Measurements from ENCODE around the gene PTGER3. TPM values are rescaled to one million over a fixed set of nuclear protein-coding genes. Genes with fewer than 3 reads are reported as not detected.
"Not testable (repeated sequence)": the region's sequence is repeated elsewhere in the genome, so short reads cannot be mapped to it uniquely, and the experiment has no call there.

The PTGER3 gene
- total RNA-seq, 6 donors from 2014 or later, result 0.44 to 4.9 (median 1.4) TPM; not detected in 1

DNA sequence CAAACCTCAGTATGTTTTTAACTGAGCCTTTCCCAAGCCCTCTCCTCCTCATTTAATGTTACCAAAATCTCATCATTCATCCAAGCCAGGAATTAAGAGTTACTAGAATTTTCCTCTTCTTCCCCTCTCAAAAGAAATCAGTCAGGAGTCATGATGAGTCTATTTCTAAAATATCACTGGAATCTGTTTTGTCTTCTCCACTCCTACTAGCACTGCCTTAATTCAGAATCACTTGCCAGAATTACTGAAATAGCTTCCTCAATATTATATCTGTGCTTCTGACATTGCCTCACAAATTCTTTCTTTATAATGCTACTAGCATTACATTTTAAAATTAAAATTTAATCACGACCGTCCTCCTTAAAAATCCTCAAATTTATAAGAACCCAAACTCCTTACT is 106.1 kb downstream of the PTGER3 start:
- H3K27ac ChIP-seq, result no peak overlapping the region
- no peak for DNase-seq
- H3K4me1 ChIP-seq, result no peaks in the 10 kb centered on the region
- no peak overlapping the region for H3K4me3 ChIP-seq
- TF ChIP-seq EP300 (IDR thresholded peaks at IDR 0.05) (no peak), POLR2A (IDR thresholded peaks at IDR 0.05) (no peak), POLR2AphosphoS5 (IDR thresholded peaks at IDR 0.05) (no peak)
- TF ChIP-seq, protein P1, sequence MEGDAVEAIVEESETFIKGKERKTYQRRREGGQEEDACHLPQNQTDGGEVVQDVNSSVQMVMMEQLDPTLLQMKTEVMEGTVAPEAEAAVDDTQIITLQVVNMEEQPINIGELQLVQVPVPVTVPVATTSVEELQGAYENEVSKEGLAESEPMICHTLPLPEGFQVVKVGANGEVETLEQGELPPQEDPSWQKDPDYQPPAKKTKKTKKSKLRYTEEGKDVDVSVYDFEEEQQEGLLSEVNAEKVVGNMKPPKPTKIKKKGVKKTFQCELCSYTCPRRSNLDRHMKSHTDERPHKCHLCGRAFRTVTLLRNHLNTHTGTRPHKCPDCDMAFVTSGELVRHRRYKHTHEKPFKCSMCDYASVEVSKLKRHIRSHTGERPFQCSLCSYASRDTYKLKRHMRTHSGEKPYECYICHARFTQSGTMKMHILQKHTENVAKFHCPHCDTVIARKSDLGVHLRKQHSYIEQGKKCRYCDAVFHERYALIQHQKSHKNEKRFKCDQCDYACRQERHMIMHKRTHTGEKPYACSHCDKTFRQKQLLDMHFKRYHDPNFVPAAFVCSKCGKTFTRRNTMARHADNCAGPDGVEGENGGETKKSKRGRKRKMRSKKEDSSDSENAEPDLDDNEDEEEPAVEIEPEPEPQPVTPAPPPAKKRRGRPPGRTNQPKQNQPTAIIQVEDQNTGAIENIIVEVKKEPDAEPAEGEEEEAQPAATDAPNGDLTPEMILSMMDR (IDR thresholded peaks at IDR 0.05), result no peak
- no peaks in the 10 kb centered on the region for H3K36me3 ChIP-seq
- 84 to 89% methylated on average over 2 of the region's 2 CpGs for WGBS, 2 donors
- H3K9me3 ChIP-seq, result no peaks in the 10 kb centered on the region
- H3K27me3 ChIP-seq, result no peaks in the 10 kb centered on the region
- ATAC-seq (ENCODE audit: low FRiP score in 2 of 2), result no peak

DNA sequence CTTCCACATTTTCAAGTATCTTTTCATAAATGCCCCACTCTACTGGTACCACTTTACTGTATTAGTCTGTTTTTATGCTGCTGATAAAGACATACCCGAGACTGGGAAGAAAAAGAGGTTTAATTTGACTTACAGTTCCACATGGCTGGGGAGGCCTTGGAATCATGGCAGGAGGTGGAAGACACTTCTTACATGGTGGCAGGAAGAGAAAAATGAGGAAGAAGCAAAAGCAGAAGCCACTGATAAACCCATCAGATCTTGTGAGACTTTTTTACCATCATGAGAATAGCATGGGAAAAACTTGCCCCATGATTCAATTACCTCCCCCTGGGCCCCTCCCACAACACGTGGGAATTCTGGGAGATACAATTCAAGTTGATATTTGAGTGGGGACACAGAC is 107.2 kb downstream of the PTGER3 start:
- 53 to 69% methylated on average over 2 of the region's 2 CpGs for WGBS, 2 donors
- not testable (repeated sequence) for H3K27ac ChIP-seq; DNase-seq; H3K4me3 ChIP-seq; ATAC-seq (ENCODE audit: low FRiP score in 2 of 2); H3K9me3 ChIP-seq; H3K27me3 ChIP-seq; H3K4me1 ChIP-seq; H3K36me3 ChIP-seq

DNA sequence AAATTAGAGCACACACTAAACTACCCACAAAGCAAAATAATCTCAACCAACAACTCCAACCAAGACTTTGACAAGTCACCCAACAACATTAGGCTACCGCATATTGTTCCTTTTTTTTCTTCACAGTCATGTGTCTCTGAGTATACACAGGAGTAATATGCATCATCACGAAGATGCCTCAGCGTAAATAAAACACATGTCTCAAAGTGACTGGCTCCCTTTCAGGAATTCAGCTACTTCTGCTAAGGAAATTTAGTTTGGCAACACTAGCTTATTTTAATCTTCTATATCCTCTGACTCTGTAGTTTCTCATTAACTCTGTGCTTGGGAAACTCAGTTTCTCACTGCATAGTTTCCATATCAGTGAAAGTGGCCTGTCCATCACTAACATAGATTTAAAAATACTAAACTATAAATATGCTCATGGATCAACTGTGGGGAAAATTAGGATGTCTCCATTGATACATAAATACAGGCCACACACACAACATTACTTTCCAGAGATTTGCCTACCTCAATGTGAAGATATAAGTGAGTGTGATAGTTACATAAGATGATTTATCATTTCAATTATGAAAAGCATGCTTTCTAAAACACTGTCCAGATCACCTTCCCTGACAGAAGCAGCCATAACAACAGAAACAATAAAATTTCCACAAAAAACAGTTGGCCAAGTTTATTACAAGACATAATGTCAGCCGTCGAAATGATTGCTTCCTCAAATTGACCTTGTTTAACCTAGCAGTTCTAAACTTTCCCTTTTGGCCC is 113.2 kb downstream of the PTGER3 start:
- DNase-seq (no peak), ATAC-seq (ENCODE audit: low FRiP score in 2 of 2) (no peak)
- Histone ChIP-seq H3K4me1 (no peaks in the 10 kb centered on the region), H3K4me3 (no peak overlapping the region), H3K27ac (no peak overlapping the region), H3K27me3 (no peaks in the 10 kb centered on the region), H3K9me3 (no peaks in the 10 kb centered on the region), H3K36me3 (no peaks in the 10 kb centered on the region)
- TF ChIP-seq, protein P1 (IDR thresholded peaks at IDR 0.05), result no peak
- TF ChIP-seq POLR2A (IDR thresholded peaks at IDR 0.05), result no peak
- WGBS, 2 donors, result 73 to 83% methylated on average over 5 of the region's 5 CpGs

DNA sequence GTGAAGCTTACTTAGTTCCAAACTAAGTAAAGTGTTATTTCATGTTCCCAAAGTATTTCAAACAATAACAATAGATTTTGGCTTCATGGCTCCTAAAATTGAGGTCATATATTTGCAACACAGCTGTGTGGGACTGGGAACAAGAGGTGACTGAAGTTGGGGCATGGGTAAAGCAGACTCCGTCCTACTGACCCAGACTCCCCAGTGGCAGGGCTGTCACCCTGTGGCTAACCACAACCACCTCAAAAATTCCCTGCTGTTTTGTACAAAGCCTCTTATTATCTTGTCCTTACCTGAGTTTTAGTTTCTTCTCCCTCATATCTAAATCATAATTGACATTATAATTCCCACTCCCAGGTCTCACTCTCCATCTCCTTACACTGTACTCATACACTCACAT is 117.6 kb downstream of the PTGER3 start:
- no peak for DNase-seq
- H3K4me1 ChIP-seq, result no peaks in the 10 kb centered on the region
- no peak overlapping the region for H3K27ac ChIP-seq
- no peak for ATAC-seq (ENCODE audit: low FRiP score in 2 of 2)
- TF ChIP-seq POLR2AphosphoS5 (IDR thresholded peaks at IDR 0.05) (no peak), EP300 (IDR thresholded peaks at IDR 0.05) (no peak), POLR2A (IDR thresholded peaks at IDR 0.05) (no peak)
- TF ChIP-seq, protein P1 (IDR thresholded peaks at IDR 0.05), result no peak
- H3K36me3 ChIP-seq, result no peaks in the 10 kb centered on the region
- H3K4me3 ChIP-seq, result no peak overlapping the region
- no peaks in the 10 kb centered on the region for H3K9me3 ChIP-seq
- no peaks in the 10 kb centered on the region for H3K27me3 ChIP-seq
- 46 to 58% methylated on average over 1 of the region's 1 CpG for WGBS, 2 donors

DNA sequence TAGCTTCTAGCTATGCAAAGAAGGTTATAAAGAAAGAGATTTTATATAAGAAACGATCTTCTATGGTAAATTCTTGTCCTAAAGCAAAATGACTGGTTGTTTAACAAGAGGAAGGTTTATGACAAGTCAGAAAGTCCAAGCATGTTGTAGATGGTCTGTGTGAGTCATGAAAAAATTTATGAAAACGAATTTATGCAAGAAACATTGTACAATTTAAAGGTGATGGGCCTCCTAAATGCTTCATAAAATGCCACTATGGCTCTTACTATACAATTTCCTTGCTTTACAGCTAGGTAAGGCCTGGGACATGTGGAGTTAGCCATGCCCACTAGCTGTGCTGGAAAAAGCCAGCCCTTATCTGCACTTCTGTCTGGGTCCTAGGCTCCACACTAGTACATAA is 125.4 kb downstream of the PTGER3 start:
- Histone ChIP-seq H3K9me3 (peaks cover 0 to 7% (median 0%) of the 10 kb centered on the region in 4 donors), H3K36me3 (no peaks in the 10 kb centered on the region), H3K27ac (no peak overlapping the region), H3K4me3 (no peak overlapping the region), H3K4me1 (no peaks in the 10 kb centered on the region), H3K27me3 (no peaks in the 10 kb centered on the region)
- DNase-seq (no peak), ATAC-seq (ENCODE audit: low FRiP score in 2 of 2) (no peak)
- no peak for TF ChIP-seq POLR2A (IDR thresholded peaks at IDR 0.05)
- TF ChIP-seq EP300 (IDR thresholded peaks at IDR 0.05), result no peak
- no peak for TF ChIP-seq POLR2AphosphoS5 (IDR thresholded peaks at IDR 0.05)
- TF ChIP-seq, protein P1 (IDR thresholded peaks at IDR 0.05), result no peak
- 44 to 68% methylated on average over 2 of the region's 2 CpGs for whole genome bisulfite sequencing, 2 donors

Small RNA genes lying within 50 kb of the gene (small RNA-seq; reads per million reads assigned to genes)
- gene MIR186, result 618 to 1,615 (median 1,075) reads per million in 4 donors

Other genes with a start within 250 kb of the PTGER3 start
- 100 to 1,000 TPM in 2 of 6 donors, 10 to 100 TPM in 4; 51.3 to 203 (median 69.7) TPM for gene ZRANB2, start 33.2 kb upstream of the PTGER3 start, total RNA-seq

Data from upper lobe of left lung (tissue), 6 donors.